ENCODE measurements around the gene C1orf53.
"Not testable (repeated sequence)": the region's sequence is repeated elsewhere in the genome, so short reads cannot be mapped to it uniquely, and the experiment has no call there.

The C1orf53 gene

GRCh38 chr1:197902454-197903195, at the start of gene C1orf53:
Gene C1orf53, plus strand, starts transcription at chr1:197902630. Its CDS starts 20 bp downstream, at chr1:197902650.
- TF ChIP-seq CTCF (IDR thresholded peaks at IDR 0.05; ENCODE audit: extremely low read depth, insufficient read depth, missing control alignments), result no peak
- in situ Hi-C loops (cut with MboI; ENCODE audit: low pct_unique_long_range_greater_than_20kb, low sequenced_read_pairs, unreplicated experiment), result no loop called here
- peak; percentile 94 for DNase-seq (ENCODE audit: low spot score)

- in situ Hi-C loops (cut with MboI; ENCODE audit: low pct_unique_long_range_greater_than_20kb, low sequenced_read_pairs, unreplicated experiment), result not testable (repeated sequence)
Observed at GRCh38 chr1:197855751-197856150, 46.7 kb upstream of the C1orf53 start.

GRCh38 chr1:197857477-197857876, 45.0 kb upstream of the C1orf53 start:
- in situ Hi-C loops (cut with MboI; ENCODE audit: low pct_unique_long_range_greater_than_20kb, low sequenced_read_pairs, unreplicated experiment), result no loop called here
- DNase-seq (ENCODE audit: low spot score), result no peak
- no peak for TF ChIP-seq CTCF (IDR thresholded peaks at IDR 0.05; ENCODE audit: extremely low read depth, insufficient read depth, missing control alignments)

More at GRCh38 chr1:197855751-197856150, 46.7 kb upstream of the C1orf53 start:
- not testable (repeated sequence) for DNase-seq (ENCODE audit: low spot score)

- no peak for TF ChIP-seq CTCF (IDR thresholded peaks at IDR 0.05; ENCODE audit: extremely low read depth, insufficient read depth, missing control alignments)
- DNase-seq (ENCODE audit: low spot score), result no peak
- in situ Hi-C loops (cut with MboI; ENCODE audit: low pct_unique_long_range_greater_than_20kb, low sequenced_read_pairs, unreplicated experiment), result no loop called here
Observed at GRCh38 chr1:197859024-197859423, 43.4 kb upstream of the C1orf53 start.

- DNase-seq (ENCODE audit: low spot score), result no peak
- in situ Hi-C loops (cut with MboI; ENCODE audit: low pct_unique_long_range_greater_than_20kb, low sequenced_read_pairs, unreplicated experiment), result no loop called here
- no peak for TF ChIP-seq CTCF (IDR thresholded peaks at IDR 0.05; ENCODE audit: extremely low read depth, insufficient read depth, missing control alignments)
Observed at GRCh38 chr1:197862221-197862620, 40.2 kb upstream of the C1orf53 start.

DNA sequence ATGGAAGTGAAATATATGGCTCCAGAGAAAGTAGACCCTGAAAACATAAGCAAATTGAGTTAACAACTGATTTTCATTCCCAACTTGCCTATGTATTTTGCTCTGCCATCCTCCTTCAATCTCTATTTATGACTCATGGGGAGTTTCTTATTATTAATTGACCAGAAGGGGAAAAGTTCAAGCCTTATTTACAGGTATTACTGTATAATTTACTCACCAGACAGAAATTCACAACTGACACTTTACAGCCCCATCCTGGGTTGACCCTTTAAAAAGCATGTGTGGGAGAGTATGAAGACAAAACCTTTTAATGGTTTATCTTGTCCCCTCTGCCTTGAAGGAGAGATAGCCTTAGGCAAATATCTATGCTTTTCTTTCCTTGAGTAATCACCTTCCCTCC, 39.8 kb upstream of the C1orf53 start:
- in situ Hi-C loops (cut with MboI; ENCODE audit: low pct_unique_long_range_greater_than_20kb, low sequenced_read_pairs, unreplicated experiment), result no loop called here
- DNase-seq (ENCODE audit: low spot score), result no peak
- TF ChIP-seq CTCF (IDR thresholded peaks at IDR 0.05; ENCODE audit: extremely low read depth, insufficient read depth, missing control alignments), result no peak

DNA sequence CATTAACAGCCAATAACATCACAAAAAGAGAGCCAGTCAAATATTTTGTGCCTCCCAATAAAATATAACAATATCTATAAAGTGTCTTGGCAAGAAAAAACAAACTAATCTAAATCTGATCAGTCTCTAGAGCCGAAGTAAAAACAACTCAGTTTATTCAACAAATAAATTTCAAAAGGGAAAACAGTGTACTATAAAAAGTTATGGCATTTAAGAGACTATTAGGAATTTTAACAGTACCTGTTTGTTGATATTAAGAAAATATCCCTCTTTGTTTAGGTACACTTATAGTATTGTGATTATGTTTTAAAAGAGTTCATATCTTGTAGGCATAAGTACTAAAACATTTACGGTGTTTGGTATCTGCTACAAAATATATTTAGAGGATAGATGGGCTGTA, 36.6 kb upstream of the C1orf53 start:
- no peak for DNase-seq (ENCODE audit: low spot score)
- in situ Hi-C loops (cut with MboI; ENCODE audit: low pct_unique_long_range_greater_than_20kb, low sequenced_read_pairs, unreplicated experiment), result no loop called here
- no peak for TF ChIP-seq CTCF (IDR thresholded peaks at IDR 0.05; ENCODE audit: extremely low read depth, insufficient read depth, missing control alignments)
